NCI-H2029 (cell line): ENCODE measurements around the gene POU2F1.

Experiments used
- DNase-seq: peaks from one replicate; lab custom pipeline; 2025; lab: John Stamatoyannopoulos, UW

The POU2F1 gene

GRCh38 chr1:167220537-167221125 is at the start of gene POU2F1:
Gene POU2F1, plus strand, starts transcription at chr1:167220886. Its CDS starts 12 bp downstream, at chr1:167220898.
- DNase-seq = peak; percentile 97

GRCh38 chr1:167171286-167171929 is 49.3 kb upstream of the POU2F1 start:
- DNase-seq = no peak

- DNase-seq = no peak
Measured at GRCh38 chr1:167173516-167174184, 47.0 kb upstream of the POU2F1 start.

- DNase-seq = no peak
Measured at GRCh38 chr1:167175901-167176300, 44.8 kb upstream of the POU2F1 start.

GRCh38 chr1:167178831-167179230 is 41.9 kb upstream of the POU2F1 start:
- no peak for DNase-seq

GRCh38 chr1:167182571-167183320 is 37.9 kb upstream of the POU2F1 start:
- DNase-seq = no peak

- no peak for DNase-seq
Measured at GRCh38 chr1:167184081-167184480, 36.6 kb upstream of the POU2F1 start.

- no peak for DNase-seq
Measured at GRCh38 chr1:167185062-167185461, 35.6 kb upstream of the POU2F1 start.

- no peak for DNase-seq
Measured at GRCh38 chr1:167185974-167186657, 34.6 kb upstream of the POU2F1 start.

- no peak for DNase-seq
Measured at GRCh38 chr1:167186771-167187170, 33.9 kb upstream of the POU2F1 start.

GRCh38 chr1:167190747-167191237 is 29.9 kb upstream of the POU2F1 start:
- DNase-seq = no peak

GRCh38 chr1:167191958-167192357 is 28.7 kb upstream of the POU2F1 start:
- no peak for DNase-seq

- no peak for DNase-seq
Measured at GRCh38 chr1:167194182-167194581, 26.5 kb upstream of the POU2F1 start.

- no peak for DNase-seq
Measured at GRCh38 chr1:167196166-167196565, 24.5 kb upstream of the POU2F1 start.

- DNase-seq = no peak
Measured at GRCh38 chr1:167197236-167197635, 23.4 kb upstream of the POU2F1 start.

GRCh38 chr1:167197692-167198091 is 23.0 kb upstream of the POU2F1 start:
- no peak for DNase-seq

GRCh38 chr1:167198518-167199133 is 22.1 kb upstream of the POU2F1 start:
- no peak for DNase-seq

GRCh38 chr1:167199656-167200055 is 21.0 kb upstream of the POU2F1 start:
- no peak for DNase-seq

GRCh38 chr1:167200272-167200671 is 20.4 kb upstream of the POU2F1 start:
- DNase-seq = no peak

GRCh38 chr1:167200749-167201148 is 19.9 kb upstream of the POU2F1 start:
- DNase-seq = no peak

- DNase-seq = no peak
Measured at GRCh38 chr1:167202049-167202448, 18.6 kb upstream of the POU2F1 start.
